ENCODE data around the gene TRNP1. TPM values are rescaled to one million over a fixed set of nuclear protein-coding genes. Genes with fewer than 3 reads are reported as not detected.

The TRNP1 gene
- total and polyA plus RNA-seq, 4 donors, result 2.0 to 23.1 (median 15.0) TPM

- peak overlapping the region in 1 of 2 donors; percentile 37 for H3K27ac ChIP-seq (ENCODE audit: low read depth in 1 of 2, low read length in 1 of 2)
- no peaks in the 10 kb centered on the region for H3K9me3 ChIP-seq (ENCODE audit: control insufficient read depth in 4 of 4, insufficient read depth in 3 of 4, low read length in 3 of 4)
- peaks cover 0 to 8% (median 0%) of the 10 kb centered on the region in 5 donors for H3K4me1 ChIP-seq (ENCODE audit: control insufficient read depth in 5 of 5, insufficient read depth in 5 of 5, low read length in 5 of 5)
- DNase-seq (no peak), ATAC-seq (ENCODE audit: insufficient read depth, low FRiP score) (no peak)
- no peaks in the 10 kb centered on the region for H3K36me3 ChIP-seq (ENCODE audit: control insufficient read depth in 4 of 4, insufficient read depth in 4 of 4, low read length in 4 of 4)
- no peak overlapping the region for H3K4me3 ChIP-seq
- no peaks in the 10 kb centered on the region for H3K27me3 ChIP-seq (ENCODE audit: control insufficient read depth in 3 of 3, insufficient read depth in 3 of 3, low read length in 2 of 3)
- 92 to 93% methylated on average over 4 of the region's 4 CpGs for WGBS, 2 donors
- no peak for TF ChIP-seq CTCF (IDR thresholded peaks at IDR 0.05; ENCODE audit: control extremely low read depth, extremely low read depth)
- H3K9ac ChIP-seq (ENCODE audit: insufficient read depth in 1 of 2, low read length in 2 of 2), result no peak overlapping the region
These were observed 41.9 kb downstream of the TRNP1 start for GRCh38 chr1:27035344-27035743.

- H3K9me3 ChIP-seq (ENCODE audit: control insufficient read depth in 4 of 4, insufficient read depth in 3 of 4, low read length in 3 of 4), result no peaks in the 10 kb centered on the region
- H3K4me3 ChIP-seq, result no peak overlapping the region
- DNase-seq, result no peak
- no peak for ATAC-seq (ENCODE audit: insufficient read depth, low FRiP score)
- no peak overlapping the region for H3K9ac ChIP-seq (ENCODE audit: insufficient read depth in 1 of 2, low read length in 2 of 2)
- H3K27me3 ChIP-seq (ENCODE audit: control insufficient read depth in 3 of 3, insufficient read depth in 3 of 3, low read length in 2 of 3), result no peaks in the 10 kb centered on the region
- 90 to 96% methylated on average over 1 of the region's 1 CpG for WGBS, 2 donors
- peaks cover 0 to 8% (median 0%) of the 10 kb centered on the region in 5 donors for H3K4me1 ChIP-seq (ENCODE audit: control insufficient read depth in 5 of 5, insufficient read depth in 5 of 5, low read length in 5 of 5)
- no peak overlapping the region for H3K27ac ChIP-seq (ENCODE audit: low read depth in 1 of 2, low read length in 1 of 2)
- no peak for TF ChIP-seq CTCF (IDR thresholded peaks at IDR 0.05; ENCODE audit: control extremely low read depth, extremely low read depth)
- no peaks in the 10 kb centered on the region for H3K36me3 ChIP-seq (ENCODE audit: control insufficient read depth in 4 of 4, insufficient read depth in 4 of 4, low read length in 4 of 4)
These were observed 43.2 kb downstream of the TRNP1 start for GRCh38 chr1:27036718-27037117.

- Histone ChIP-seq H3K4me1 (ENCODE audit: control insufficient read depth in 5 of 5, insufficient read depth in 5 of 5, low read length in 5 of 5) (peaks cover 0 to 6% (median 0%) of the 10 kb centered on the region in 5 donors), H3K27ac (ENCODE audit: low read depth in 1 of 2, low read length in 1 of 2) (no peak overlapping the region), H3K9me3 (ENCODE audit: control insufficient read depth in 4 of 4, insufficient read depth in 3 of 4, low read length in 3 of 4) (no peaks in the 10 kb centered on the region), H3K9ac (ENCODE audit: insufficient read depth in 1 of 2, low read length in 2 of 2) (no peak overlapping the region), H3K4me3 (no peak overlapping the region), H3K36me3 (ENCODE audit: control insufficient read depth in 4 of 4, insufficient read depth in 4 of 4, low read length in 4 of 4) (no peaks in the 10 kb centered on the region), H3K27me3 (ENCODE audit: control insufficient read depth in 3 of 3, insufficient read depth in 3 of 3, low read length in 2 of 3) (no peaks in the 10 kb centered on the region)
- DNase-seq (no peak), ATAC-seq (ENCODE audit: insufficient read depth, low FRiP score) (no peak)
- TF ChIP-seq CTCF (IDR thresholded peaks at IDR 0.05; ENCODE audit: control extremely low read depth, extremely low read depth), result no peak
- 69% methylated on average over 10 of the region's 10 CpGs for WGBS, 2 donors
These were observed 44.0 kb downstream of the TRNP1 start for GRCh38 chr1:27037518-27037917.

GRCh38 chr1:27038020-27038419 lies 44.5 kb downstream of the TRNP1 start:
- Histone ChIP-seq H3K36me3 (ENCODE audit: control insufficient read depth in 4 of 4, insufficient read depth in 4 of 4, low read length in 4 of 4) (no peaks in the 10 kb centered on the region), H3K9me3 (ENCODE audit: control insufficient read depth in 4 of 4, insufficient read depth in 3 of 4, low read length in 3 of 4) (no peaks in the 10 kb centered on the region), H3K9ac (ENCODE audit: insufficient read depth in 1 of 2, low read length in 2 of 2) (no peak overlapping the region), H3K4me3 (no peak overlapping the region), H3K27me3 (ENCODE audit: control insufficient read depth in 3 of 3, insufficient read depth in 3 of 3, low read length in 2 of 3) (no peaks in the 10 kb centered on the region), H3K4me1 (ENCODE audit: control insufficient read depth in 5 of 5, insufficient read depth in 5 of 5, low read length in 5 of 5) (peaks cover 0 to 4% (median 0%) of the 10 kb centered on the region in 5 donors), H3K27ac (ENCODE audit: low read depth in 1 of 2, low read length in 1 of 2) (no peak overlapping the region)
- ATAC-seq (ENCODE audit: insufficient read depth, low FRiP score) (no peak), DNase-seq (no peak)
- WGBS, 2 donors, result 72 to 81% methylated on average over 7 of the region's 7 CpGs
- no peak for TF ChIP-seq CTCF (IDR thresholded peaks at IDR 0.05; ENCODE audit: control extremely low read depth, extremely low read depth)

All from lung (tissue), 12 donors.